HG03575 (cell line): Measurements from ENCODE around the gene EGR1.

Experiments
- ATAC-seq: cut with Tn5 transposase; IDR thresholded peaks from one replicate; pipeline ENCODE4 v1.9.1; 2021; ENCODE audit not compliant: unreplicated experiment, insufficient number of reproducible peaks, low FRiP score; ENCODE audit errors: extremely low read depth

Gene EGR1

DNA sequence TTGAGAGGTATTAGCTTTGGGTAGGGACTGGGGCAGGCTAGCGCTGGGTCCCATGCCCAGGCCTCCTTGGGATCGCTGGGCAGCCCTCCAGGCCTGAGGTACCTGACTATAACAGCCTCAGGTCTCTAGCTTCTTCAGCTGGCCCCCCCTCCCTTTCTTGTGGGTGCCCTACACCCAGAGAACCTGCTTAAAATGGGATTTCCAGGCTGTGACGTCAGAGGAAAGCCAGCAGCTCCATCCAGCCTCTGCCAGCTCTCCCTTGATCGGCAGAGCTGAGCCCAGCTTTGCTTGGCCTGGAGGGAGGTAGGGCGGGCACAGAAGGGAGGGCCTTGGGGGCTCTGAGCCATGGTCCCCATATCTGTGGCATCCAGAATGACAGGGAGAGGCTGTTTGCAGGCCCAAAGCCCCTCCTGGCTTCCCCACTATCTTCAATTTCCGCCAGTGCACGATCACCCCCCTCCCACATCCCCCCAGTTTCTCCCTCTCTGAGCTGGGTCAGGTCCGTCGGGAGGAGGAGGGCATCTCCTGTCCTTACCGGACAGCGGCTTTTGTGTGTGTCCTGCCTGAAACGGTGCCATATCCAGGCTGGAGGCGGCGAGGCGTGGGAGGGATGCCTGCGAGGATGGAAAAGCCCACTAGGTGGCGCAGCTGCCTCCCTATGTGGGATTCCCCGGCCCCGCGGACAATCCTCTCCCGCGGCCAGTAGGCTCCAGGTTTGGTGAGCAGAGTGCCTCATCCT lies 15.6 kb upstream of the EGR1 start:
- ATAC-seq = no peak

DNA sequence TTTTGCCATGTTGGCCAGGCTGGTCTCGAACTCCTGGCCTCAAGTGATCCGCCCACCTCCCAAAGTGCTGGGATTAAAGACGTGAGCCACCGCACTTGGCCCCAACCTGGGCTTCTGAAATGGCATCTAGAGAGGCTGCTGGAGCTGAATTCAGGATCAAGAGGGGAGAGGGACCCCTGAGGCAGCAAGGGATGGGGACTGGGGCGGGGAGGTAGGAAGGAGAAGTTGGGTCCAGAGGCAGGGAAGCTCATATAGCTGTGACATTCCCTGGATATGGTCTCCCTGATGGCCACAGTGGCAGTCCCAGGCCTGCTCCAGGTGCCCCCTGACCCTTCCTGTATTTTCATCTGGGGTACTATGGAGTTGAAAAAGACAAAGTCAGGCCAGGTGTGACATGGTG lies 14.3 kb upstream of the EGR1 start:
- ATAC-seq = no peak

DNA sequence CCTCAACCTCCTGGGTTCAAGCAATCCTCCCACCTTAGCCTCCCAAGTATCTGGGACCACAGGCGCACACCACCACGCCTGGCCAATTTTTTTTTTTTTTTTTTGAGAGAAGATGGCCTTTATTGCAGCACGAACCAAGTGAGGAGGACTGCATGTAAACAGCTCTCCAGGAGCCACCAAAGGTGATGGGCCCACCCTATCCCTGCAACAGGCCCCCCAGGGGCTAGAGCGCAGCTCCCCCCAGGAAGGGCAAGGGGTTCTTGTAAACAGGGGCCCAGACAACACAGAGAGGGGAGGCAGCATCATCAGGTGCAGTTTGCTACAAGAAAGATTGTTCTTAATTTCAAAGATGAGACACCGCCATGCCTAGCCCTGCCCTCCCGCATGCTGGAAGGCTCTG lies 12.6 kb upstream of the EGR1 start:
- ATAC-seq = no peak

DNA sequence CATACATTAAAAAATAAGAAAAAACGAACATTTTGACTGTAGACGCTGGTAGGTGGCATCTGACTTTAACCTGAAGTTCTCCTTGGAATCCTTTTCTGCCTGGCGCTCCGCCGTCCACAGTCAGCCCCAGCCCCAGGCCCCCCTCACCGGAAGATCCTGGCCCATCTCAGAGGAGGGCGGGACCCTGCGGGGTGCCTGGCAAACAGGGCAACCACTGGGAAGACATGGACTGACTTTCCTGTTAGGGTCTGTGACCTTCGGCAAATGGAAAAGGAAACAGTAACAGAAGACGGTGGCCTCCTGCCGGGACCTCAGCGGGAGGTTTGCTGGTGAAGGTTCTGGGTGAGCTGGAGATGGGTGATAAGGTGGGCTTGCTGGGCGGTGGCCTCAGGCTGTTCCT lies 11.7 kb upstream of the EGR1 start:
- ATAC-seq = no peak

DNA sequence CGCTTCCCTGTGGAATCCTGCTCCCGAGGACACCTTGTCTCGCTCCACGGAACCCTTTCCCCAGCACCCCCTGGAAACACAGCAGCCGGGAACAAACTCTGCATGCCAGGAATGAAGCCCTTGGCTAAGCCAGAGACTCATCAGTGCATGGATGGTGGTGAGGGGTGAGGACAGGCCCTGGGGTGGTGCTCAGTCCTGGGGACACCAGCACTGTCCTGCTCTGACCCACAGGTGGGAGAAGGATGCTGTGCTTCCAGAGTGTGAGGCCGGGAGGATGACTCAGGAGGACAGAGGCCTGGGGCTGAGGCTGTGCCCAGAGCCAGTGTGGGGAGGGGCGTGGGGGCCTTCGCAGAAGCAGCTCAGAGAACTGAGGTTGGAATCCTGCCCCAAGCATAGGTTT lies 11.2 kb upstream of the EGR1 start:
- no peak for ATAC-seq

DNA sequence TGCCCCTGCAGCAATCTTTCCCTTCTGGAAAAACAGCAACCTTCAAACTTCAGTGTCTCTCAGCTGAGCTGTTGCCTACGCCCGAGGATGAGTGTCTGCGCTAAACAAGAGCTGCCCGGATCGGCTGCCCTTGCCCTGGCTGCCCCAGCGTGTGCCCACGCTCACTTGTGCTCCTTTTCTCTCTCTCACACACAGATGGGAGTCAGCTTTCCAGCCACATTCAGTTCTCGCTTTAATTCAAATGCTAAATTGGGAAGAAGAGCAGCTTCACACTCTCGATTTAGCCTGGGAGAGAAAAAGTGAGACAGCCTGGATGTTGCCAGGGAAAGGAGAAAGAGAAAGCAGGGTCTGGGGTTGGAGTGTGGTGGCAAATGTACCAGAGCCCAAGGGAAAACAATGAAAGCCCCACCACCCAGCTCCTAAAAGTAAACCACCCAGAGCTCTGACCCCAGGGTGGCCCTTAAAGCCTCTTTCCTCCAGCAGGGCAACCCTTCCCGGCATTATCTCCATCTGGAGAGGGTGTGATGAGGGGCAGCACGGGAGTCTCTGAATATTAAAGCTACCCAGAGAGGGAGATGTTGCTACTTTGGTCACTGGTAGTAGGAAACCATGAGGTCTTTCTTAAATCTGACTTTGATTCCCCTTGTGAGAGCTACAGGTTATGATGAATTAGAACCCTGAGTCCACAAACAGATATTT lies 9.9 kb upstream of the EGR1 start:
- no peak for ATAC-seq

DNA sequence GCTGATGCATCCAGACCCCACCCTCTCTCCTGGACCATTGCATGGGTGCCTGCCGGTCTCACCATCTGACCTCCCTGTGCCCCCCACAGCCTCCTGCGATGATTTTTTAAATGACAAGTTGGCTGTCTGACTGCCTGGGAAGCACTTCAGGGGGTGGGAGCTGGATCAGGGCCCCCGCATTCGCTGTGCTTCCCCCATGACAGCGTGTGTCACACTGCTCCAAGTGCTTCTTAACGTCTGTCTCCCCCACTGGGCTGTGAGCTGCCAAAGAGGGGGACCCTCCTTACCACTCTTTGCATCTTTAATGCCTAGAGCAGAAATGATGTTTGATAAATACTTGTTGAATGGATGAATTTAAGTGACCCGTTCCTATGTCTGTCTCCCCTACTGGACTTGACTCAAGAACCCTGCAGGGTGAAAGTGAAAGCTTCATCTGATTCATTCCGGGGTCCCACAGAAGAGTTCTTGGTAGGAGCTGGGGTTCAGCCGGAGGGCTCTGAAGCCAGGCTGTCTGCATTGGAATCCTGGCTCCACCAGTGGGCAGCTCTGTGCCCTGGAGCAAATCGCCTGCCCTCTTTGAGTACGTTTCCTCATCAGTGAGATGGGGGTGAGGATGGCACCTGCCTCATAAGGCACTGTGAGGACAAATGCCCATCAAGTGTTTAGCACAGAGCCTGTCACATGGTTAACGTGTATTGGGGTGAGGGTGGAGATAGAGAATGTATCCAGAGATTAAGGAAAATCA lies 7.6 kb upstream of the EGR1 start:
- no peak for ATAC-seq

DNA sequence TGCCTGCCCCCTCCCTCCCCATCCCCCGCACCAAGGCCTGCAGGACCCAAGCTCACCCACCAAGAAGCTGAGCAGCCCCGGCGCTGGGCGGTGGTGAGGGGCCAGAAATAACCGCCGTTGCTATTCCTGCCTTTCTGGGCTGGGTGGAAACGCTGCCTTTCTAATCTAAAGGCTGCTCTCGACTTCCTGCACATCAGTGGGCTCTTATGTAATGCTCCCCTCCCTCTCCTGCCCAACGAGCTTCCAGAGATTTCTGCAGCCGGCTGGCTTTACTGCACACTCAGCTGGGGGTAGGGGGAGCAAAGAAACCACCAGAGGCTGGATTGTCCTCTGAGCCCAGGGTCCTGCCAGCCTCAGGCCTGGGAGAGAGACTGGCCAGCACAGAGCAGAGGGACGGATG lies 6.9 kb upstream of the EGR1 start:
- ATAC-seq = no peak

DNA sequence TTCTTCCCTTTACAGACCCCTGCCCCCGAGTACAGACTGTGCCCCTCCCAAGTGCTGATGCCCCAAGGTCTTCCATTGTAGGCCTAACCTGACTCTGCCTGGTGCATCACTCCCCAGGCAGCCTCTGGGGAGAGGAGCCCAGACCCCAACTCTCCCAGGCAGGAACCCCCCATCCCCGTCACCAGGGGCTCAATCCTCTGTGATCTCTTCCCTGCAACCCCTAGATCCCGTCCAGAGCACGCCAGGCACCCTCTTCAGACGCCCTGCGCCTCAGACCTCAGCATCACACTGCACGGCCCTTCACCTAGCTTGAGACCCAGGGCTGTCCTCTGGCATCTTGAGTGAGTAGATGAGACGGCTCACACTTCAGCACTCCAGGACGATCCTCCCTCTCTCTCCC lies 6.4 kb upstream of the EGR1 start:
- no peak for ATAC-seq

DNA sequence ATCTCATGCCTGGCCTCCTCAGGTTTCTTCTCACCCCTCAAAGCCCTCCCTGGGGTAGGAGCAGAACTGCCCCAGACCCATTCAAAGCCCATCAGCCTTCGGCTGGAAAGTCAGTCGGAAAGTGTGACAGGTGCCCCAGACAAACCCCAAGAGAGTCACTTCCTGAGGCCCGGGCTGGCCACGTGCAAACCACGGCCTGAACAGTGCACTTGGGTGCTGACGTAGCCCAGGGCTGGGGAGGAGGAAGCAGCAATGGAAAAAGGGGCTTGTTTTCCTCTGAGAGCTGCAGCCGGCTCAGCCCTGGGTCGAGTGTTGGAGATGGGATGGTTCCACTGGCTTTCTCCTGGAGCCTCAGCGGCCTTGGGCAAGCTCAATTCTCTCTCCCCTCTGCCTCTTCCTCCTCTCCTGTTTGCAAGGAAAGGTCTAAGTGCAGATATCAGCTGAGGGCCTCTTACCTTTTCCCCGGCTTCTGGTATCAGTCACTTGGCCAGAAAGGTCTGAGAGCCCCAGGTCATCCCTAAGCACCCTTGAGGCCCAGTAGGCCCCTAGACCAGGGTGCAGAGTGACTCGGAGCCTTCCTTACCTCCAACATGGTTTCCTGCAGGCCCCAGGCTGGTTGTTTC lies 5.9 kb upstream of the EGR1 start:
- ATAC-seq = no peak

DNA sequence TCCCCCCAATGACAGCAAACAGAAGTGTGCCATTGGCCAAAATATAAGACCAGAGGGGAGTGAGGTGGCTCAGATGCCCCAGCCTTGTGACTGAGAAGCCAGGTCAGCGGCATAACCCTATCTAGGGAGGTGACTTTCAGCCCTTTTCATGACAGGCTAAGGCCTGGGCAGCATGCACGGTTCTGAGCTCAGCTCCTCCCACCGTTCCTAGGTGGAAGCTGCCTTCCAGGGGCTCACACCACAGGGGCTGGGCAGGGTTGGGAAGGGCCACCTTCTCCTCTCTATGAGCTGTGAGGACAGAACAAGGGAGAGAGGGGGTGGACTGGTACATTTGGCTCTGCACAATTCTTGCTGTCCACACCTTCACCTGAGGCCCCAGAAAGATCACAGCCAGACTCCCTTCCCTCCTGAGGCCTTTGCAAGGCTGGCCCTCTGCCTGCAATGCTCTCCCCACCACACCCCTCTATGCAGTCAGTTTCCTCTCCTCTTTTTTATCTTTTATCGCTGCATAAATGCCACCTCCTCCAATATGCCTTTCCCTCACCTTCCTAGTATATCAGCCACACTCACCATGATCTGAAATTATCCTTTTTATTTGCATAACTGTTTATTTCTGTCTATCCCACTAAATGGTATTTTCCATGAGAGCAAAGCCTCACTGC lies 5.1 kb upstream of the EGR1 start:
- no peak for ATAC-seq

DNA sequence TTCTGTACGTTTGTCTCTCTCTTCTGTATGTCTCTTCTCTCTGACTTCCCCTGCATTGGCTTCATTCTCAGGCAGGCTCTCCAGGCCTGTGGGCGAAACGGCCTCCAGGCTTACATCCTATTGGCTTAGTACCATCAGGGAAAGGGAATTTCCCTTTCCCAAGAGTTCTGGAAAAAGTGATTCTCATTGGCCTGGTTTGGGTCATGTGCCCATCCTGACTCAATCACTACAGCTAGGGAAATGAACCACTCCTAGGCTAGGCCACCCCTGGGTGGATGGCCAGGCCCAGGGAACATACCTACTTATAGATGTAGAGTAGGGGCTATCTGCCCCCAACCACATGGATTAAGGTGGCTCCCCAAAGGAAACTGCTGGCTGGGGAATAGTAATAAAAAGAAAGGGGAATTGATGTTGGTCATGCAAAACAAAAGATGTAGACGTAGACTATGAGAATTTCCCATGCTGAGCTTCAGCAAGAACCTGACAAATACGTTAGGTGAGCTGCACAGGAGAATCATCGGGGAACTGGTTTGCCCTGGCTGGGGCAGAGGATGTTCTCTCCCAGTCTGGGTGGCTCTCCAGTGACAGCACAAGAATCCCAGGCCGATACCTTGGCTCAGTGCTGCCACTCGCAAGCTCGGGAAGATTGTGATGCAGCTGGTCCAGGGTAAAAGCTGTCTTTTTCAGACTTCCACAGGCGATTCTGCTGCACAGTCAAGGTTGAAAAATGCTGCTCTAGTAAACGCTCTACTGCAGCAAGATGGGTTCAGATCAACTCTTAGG lies 3.7 kb upstream of the EGR1 start:
- no peak for ATAC-seq

DNA sequence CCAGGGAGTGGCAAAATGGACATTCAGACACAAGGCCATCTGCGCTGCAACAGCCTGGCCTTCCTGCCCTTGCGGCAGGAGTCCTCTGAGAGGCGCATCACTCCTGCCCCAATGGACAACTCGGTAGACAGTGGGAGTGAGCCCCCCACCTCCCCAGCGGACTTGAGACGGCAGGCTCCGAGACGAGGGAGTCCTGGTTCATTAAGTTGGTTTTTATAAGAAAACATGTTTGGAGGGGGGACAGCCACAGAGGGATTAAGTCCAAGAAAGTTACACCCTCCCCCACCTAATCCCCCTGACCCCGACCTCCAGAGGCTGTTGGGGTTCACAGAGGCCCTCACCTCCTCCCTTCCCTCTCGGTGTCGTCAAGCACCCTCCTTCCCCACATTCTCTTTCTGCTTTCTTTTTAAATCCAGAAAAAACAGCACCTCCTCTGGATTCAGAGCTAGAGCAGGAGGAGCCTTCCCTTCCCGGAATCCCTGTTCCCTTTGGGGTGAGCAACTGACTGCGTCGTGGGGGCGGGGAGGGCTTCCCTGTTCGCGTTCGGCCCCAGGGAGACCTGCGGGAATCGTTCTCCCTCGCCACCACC lies 1.8 kb upstream of the EGR1 start:
- no peak for ATAC-seq

DNA sequence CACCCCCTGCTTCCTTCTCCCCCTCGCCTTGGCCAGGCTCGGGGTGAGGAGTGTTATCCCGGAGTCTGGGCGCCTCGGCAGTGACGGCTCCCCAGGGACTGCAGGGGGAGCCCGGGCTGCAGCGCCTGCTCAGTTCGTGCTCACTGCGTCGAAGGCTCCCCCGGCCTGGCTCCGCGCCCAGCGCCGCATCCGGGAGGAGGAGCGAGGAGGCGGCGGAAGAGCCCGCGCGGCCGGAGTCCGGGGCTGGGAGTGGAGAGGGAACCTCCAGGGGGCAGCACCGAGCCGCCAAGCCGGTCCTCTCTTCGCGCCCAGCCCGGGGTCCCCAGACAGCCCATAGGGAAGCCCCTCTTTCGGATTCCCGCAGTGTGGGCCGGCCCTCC lies 1.3 kb upstream of the EGR1 start:
- no peak for ATAC-seq

DNA sequence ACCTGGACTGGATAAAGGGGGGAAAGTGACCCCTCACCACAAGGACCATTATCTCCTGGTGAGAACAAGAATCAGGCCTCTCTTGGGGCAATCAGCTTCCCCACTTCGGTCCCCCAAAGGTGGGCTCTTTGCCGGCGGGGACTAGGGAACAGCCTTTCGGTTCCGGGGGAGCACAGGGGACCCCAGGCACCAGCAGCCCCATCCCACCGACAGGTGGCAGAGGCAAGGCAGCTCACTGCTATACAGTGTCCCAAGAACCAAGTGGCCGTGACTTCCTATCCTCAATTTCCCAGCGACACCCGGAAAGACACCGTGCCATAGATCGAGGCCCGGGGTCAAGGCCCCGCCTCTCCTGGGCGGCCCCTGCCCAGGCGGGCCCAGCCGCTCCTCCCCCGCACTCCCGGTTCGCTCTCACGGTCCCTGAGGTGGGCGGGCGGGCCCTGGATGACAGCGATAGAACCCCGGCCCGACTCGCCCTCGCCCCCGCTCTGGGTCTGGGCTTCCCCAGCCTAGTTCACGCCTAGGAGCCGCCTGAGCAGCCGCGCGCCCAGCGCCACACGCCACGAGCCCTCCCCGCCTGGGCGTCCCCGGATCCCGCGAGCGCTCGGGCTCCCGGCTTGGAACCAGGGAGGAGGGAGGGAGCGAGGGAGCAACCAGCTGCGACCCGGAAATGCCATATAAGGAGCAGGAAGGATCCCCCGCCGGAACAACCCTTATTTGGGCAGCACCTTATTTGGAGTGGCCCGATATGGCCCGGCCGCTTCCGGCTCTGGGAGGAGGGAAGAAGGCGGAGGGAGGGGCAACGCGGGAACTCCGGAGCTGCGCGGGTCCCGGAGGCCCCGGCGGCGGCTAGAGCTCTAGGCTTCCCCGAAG lies 655 bp upstream of the EGR1 start:
- ATAC-seq = peak; percentile 64

DNA sequence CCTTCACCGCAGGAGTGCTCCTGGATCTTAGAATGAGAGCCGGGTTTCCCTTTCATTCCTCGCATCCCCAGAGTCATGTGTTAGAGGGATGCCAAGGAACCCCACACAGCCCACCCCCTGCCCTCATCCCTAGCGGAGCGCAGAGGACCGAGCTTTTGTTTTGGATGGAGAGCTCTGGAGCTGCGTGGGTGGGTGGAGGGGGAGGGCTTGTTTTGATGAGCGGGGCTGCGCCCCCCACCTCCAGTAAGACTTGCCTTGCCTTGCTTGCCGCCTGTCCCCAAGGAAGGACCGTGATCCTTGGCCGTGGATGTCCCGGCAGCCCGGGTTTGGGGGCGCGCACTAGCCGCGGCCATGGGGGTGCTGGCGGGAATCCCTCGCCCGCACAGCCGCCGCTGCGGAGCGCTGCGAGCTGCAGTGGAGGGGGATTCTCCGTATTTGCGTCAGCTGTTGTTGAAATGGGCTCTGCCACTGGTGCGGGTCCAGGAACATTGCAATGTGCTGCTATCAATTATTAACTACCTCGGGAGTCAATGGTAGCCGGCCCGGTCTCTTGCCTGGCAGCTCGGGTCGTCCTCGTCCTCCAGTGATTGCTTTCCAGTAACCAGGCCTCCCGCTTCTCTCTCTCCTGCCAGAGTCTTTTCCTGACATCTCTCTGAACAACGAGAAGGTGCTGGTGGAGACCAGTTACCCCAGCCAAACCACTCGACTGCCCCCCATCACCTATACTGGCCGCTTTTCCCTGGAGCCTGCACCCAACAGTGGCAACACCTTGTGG lies 1.0 kb downstream of the EGR1 start:
- no peak for ATAC-seq
